HG02571 (cell line): ENCODE data around the gene CRTAC1.

Source experiments
- ATAC-seq: cut with Tn5 transposase; IDR thresholded peaks from one replicate; pipeline ENCODE4 v1.9.1; 2021; ENCODE audit warnings: mild to moderate bottlenecking, moderate library complexity; ENCODE audit not compliant: unreplicated experiment

CRTAC1 gene

DNA sequence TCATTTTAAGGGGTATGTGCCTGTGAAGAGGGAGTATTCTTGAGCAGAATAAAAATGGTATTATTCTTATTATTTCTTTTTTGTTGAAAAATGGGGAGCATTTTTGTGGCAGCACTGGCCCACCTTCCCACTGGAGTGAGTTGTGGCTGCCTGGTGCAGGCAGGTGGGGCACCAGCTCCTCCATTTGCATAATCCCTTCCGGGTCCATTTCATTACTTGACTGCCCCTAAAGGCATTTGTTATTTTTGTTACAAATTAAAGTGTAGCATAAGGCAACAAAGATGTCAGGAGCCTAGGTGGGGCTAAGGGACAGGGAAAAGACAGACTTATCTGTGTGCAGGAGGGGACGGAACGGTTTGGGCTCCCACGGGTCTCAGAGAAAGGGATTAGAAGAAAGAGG lies 154.0 kb downstream of the CRTAC1 start:
- no peak for ATAC-seq

- ATAC-seq, result no peak
Observed at GRCh38 chr10:97875391-97875790, 155.0 kb downstream of the CRTAC1 start.

DNA sequence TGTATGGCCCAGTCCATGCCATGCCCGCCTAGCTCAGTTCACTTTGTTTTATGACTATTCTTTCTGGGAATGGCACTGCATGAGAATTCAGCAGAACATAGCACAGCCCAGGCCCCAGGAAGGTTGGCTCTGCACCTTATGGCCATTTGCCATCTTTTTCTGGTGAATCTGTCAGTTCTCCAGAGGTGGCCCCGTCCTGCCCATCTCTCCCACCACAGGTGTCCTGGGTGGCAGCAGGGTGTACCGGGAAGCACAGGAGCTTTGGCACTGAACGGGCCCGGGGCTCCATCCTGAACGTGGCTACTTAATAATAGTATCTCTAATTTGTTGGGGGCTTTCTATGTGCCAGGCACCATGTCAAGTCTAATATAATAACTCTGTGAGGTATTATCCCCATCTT lies 156.1 kb downstream of the CRTAC1 start:
- ATAC-seq, result no peak

GRCh38 chr10:97873569-97873968 lies 156.9 kb downstream of the CRTAC1 start:
- no peak for ATAC-seq

DNA sequence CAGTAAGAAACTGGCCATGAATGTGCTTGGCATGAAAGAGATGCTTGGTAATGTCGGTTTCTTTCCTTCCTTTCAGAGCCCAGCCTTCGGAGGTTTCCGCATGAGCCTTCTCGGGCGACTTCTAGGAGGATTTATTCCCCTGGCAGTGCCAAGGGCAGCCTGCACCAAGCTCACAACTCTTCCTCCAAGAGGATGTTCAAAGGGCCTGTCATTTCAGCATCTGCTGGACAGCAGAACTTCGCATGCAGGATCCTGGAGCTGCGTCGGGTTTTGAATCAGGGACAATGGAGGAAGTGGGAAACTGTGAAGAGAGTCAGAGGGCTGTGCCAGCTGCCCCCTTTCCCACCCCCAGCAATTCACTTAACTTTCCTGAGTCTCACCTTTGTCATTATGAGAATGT lies 159.4 kb downstream of the CRTAC1 start:
- ATAC-seq, result no peak

GRCh38 chr10:97869091-97870042 lies 161.1 kb downstream of the CRTAC1 start:
- ATAC-seq, result peak; percentile 87

GRCh38 chr10:97868134-97868685 lies 162.2 kb downstream of the CRTAC1 start:
- ATAC-seq, result no peak

DNA sequence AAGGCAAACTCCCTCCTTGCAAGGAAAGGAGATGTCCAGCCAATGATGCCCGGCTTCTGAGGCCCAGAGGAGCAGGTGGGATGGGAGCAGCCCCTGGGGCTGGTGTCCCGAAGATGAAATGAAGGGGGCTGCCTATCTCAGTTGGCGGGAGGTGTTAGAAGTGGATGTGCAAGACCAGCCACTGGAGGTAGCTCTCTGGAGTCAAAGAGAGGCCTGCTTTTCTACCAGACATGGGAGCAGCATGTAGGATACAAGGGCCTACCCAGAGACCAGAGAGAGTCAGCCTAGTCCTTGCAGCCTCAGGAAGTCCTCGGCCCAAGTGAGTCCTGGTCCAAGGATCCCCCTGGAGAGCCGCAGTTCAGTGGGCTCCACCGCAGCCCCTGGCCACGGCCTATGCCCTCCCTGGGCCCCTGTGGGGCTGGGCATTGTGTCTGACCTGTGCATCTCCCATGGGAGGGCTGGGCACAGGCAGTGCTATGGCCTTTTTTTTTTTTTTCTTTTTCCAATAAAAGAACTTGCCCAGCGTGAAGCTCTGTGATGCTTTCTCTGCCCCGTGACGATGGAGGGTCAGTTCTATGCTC lies 163.1 kb downstream of the CRTAC1 start:
- no peak for ATAC-seq

GRCh38 chr10:97866524-97867219 lies 163.7 kb downstream of the CRTAC1 start:
- ATAC-seq, result no peak

DNA sequence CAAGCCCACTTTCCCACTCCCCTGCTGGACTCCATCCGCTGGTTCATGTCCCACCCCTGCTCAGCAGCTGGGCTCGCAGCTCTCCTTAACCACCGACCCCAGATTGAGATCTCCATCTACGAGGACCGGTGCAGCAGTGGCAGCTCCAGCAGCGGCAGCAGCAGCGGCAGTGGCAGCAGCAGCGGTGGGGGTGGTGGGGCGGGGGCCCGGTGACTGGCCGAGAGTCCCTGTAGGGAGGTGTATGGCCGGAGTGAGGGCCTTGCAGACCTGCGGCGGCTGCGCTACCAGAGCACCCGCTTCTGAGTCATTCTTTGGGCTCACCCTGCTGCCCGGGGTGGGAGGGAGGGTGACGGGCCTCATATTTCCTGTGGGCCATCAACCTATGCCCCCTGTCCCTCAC lies 164.9 kb downstream of the CRTAC1 start:
- no peak for ATAC-seq

GRCh38 chr10:97863808-97864207 lies 166.6 kb downstream of the CRTAC1 start:
- no peak for ATAC-seq

GRCh38 chr10:97861924-97862323 lies 168.5 kb downstream of the CRTAC1 start:
- ATAC-seq, result no peak

DNA sequence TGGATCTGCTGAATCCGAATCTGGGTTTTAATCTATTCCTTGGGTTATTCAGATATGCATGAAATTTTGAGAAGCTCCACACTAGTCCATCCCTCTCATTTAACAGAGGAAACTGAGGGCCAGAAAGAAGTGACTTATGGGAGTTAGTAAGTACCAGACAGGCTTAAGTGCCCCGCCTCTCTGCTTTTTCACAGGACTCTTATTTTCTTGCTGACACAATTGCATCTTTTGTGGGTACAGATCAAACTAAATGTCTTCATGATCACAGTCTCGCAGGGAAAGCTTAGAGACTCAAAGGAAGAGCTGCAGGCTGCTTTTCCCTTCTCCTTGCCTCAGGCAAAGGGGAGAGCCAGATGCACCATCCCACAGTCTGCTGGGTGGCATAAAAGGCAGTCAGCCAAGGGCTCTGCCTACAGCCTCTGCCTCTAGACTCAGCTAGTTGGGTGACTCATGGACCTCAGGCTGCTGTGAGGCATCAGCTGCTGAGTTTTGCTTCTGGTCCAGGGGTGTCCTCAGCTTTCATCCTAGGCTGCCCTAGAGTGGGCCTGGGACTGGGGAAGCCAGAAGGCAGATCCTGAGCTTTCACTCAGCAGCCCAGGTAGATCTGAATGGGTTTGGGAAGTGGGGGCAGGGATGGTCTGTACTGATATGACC lies 169.2 kb downstream of the CRTAC1 start:
- ATAC-seq, result no peak

DNA sequence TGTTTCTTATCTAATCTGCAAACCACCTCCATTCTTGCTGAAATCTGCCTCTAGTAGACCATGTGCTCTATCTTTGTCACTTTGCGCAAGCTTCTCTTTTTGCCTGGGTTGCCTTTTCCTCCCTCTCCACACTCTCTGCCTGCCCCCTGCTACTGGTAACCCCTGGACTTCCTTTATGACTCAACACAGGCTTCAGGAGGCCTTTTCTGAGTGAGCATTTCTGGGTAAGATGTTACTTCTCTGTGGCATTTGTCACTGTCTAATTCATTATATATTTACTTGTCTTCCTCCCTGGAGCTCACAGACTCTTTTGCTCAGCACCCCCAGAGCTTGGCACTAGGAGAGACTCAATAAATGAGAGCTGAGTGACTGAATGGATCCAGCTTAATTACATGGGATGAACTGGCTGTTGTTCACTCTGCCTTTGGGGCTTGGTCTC lies 172.4 kb downstream of the CRTAC1 start:
- ATAC-seq, result no peak

- ATAC-seq, result no peak
Observed at GRCh38 chr10:97854743-97855142, 175.7 kb downstream of the CRTAC1 start.

- no peak for ATAC-seq
Observed at GRCh38 chr10:97852840-97853405, 177.5 kb downstream of the CRTAC1 start.

DNA sequence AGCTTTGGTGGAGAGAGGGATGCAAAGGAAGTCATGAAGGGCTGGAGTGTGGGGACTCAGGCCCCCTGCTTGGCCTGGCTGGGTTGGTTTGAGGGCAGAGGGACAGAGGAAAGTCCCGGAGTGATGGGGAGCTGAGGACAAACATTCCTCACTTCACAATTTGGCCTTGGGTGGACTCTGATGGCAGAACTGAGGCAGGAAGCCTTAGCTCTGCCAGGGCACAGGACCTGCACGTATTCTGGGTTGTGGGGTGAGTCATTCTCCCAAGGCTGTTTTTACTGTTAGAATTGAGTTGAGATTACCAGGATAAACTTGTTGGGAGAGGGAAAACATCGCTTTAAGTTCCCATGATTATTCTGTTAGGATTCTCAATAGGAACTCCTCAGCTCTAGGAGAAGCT lies 178.1 kb downstream of the CRTAC1 start:
- no peak for ATAC-seq

DNA sequence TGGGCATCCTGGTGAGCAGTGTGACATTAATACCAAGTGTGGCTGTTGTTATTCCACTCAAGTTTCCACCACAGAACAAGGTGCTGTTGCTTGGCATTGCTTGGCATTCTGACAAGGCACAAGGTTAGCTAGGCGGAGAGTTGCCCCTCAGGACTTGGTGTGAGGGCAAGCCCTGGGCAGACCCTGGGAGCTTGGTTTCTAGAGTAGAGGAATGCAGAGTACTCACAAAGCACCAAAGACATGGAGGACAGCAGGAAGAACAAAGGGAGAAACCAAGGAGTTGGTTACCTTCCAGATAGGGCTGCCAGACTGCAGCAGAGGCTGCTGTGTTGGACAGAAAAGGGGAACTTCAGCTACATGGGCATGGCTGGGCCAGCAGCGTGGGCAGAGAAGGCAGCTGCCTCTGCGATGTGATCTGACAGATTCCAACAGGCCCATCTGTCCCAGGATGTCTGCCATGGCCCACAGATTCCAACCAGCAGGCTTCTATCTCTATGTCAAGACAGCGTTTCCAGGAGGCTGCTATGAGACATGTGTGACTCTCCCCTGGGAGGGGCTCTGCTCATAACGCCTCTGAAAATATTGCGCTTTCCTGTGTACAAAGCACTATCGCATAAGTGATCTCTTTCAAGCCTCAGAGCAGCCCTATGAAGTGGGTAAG lies 178.9 kb downstream of the CRTAC1 start:
- no peak for ATAC-seq

DNA sequence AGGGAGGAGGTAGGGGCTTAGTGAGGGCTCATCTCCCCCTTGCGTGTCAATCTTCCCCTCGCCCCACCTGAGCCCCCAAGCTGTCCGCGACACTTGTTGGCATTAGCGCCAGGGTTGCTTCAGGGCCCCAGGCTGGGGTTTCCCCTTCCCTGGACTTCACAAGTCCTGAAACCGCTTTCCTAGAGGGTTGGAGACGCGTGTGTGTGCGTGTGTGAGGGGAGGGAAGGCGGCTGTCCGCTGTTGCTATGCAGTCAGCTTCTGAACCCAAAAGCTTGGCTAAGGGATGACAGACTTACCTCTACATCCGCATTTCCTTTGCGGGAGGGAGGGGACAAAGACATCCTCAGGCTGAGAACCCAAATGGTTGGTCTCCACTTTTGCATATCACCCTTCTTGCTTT lies 180.0 kb downstream of the CRTAC1 start:
- ATAC-seq, result no peak
